ENCODE results near the gene CBY2.

DNA sequence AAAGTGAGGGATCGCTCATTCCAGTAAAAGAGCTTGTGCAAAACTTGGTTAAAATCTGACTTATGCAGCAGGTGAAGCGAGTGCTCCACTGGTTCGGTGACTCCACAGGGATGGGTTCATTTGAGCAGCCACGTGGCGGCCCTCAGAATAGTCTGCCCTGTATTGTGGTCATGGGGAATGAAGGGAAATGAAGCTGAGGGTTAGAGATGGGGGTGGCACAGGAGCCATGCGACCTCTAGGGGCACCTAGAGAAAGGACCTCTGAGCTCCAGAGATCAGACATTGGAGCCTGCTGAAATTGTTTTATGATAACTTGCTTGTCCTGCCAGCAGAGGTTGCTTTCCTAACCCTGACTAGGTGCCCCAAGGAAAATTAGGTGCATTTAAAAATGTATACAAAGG, 26.6 kb downstream of the CBY2 start:
- TF ChIP-seq, protein P1, sequence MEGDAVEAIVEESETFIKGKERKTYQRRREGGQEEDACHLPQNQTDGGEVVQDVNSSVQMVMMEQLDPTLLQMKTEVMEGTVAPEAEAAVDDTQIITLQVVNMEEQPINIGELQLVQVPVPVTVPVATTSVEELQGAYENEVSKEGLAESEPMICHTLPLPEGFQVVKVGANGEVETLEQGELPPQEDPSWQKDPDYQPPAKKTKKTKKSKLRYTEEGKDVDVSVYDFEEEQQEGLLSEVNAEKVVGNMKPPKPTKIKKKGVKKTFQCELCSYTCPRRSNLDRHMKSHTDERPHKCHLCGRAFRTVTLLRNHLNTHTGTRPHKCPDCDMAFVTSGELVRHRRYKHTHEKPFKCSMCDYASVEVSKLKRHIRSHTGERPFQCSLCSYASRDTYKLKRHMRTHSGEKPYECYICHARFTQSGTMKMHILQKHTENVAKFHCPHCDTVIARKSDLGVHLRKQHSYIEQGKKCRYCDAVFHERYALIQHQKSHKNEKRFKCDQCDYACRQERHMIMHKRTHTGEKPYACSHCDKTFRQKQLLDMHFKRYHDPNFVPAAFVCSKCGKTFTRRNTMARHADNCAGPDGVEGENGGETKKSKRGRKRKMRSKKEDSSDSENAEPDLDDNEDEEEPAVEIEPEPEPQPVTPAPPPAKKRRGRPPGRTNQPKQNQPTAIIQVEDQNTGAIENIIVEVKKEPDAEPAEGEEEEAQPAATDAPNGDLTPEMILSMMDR (IDR thresholded peaks at IDR 0.05 in 2 of 3, conservative IDR thresholded peaks at IDR 0.05 in 1 of 3; ENCODE audit: control insufficient read depth in 2 of 3, extremely low read depth in 1 of 3, insufficient read depth in 1 of 3, low read depth in 3 of 3, low read length in 3 of 3), result peak; percentile 58 to 62 (median 61)
- TF ChIP-seq SPI1 (IDR thresholded peaks at IDR 0.05; ENCODE audit: borderline replicate concordance, insufficient read depth, low read depth, low read length) (no peak), CREB1 (IDR thresholded peaks at IDR 0.05; ENCODE audit: low read depth) (no peak), EGR1 (IDR thresholded peaks at IDR 0.05; ENCODE audit: borderline replicate concordance in 1 of 2, low read depth in 2 of 2, low read length in 2 of 2) (no peak), RCOR1 (conservative IDR thresholded peaks at IDR 0.05; ENCODE audit: low read depth, low read length) (no peak)

Data from GM12878 (cell line).